K562 (cell line): ENCODE data around the gene PPP1R15B. TPM values are rescaled to one million over a fixed set of nuclear protein-coding genes. Genes with fewer than 3 reads are reported as not detected.

Source experiments
- ARNT ChIP-seq, 2 experiments: fragments of 450-650 bp; IDR thresholded peaks; 2 replicates each; pipeline ENCODE4 v1.6.1; 2016; ENCODE audit warnings: mild to moderate bottlenecking in 1 of 2
- FOXK2 ChIP-seq, 2 experiments: fragments of 450-650 bp; IDR thresholded peaks in 1 of 2; conservative IDR thresholded peaks in 1 of 2; 2 replicates each; pipeline ENCODE4 v1.6.1; 2016; ENCODE audit warnings: low read depth in 2 of 2, mild to moderate bottlenecking in 1 of 2
- HNRNPUL1 ChIP-seq: fragments of 200-400 bp; formaldehyde crosslinking; IDR thresholded peaks from 2 replicates; pipeline ENCODE4 v1.6.1; 2017; ENCODE audit warnings: low read length
- MBD2 ChIP-seq: sonication (generic); IDR thresholded peaks from 2 replicates; pipeline ENCODE4 v1.6.1; 2016; ENCODE audit warnings: low read depth, borderline replicate concordance
- MTA3 ChIP-seq: fragments of 450-650 bp; formaldehyde crosslinking; IDR thresholded peaks from 2 replicates; pipeline ENCODE4 v1.6.1; 2017; ENCODE audit warnings: mild to moderate bottlenecking, borderline replicate concordance
- NFRKB ChIP-seq: fragments of 450-650 bp; IDR thresholded peaks from 2 replicates; pipeline ENCODE4 v1.6.1; 2016; ENCODE audit warnings: low read depth
- SRSF3 ChIP-seq: fragments of 200-400 bp; formaldehyde crosslinking; IDR thresholded peaks from 2 replicates; pipeline ENCODE4 v1.6.1; 2016; ENCODE audit warnings: mild to moderate bottlenecking, low read length, moderate library complexity; ENCODE audit not compliant: insufficient read depth
- ZNF232 ChIP-seq: sonication (generic); formaldehyde crosslinking; IDR thresholded peaks from 2 replicates; pipeline ENCODE4 v1.8.0; 2022; ENCODE audit warnings: mild to moderate bottlenecking, missing genetic modification reagents
- ZNF431 ChIP-seq: sonication (generic); formaldehyde crosslinking; IDR thresholded peaks from 2 replicates; pipeline ENCODE4 v1.8.0; 2022; ENCODE audit warnings: mild to moderate bottlenecking, missing genetic modification reagents
- polyA plus RNA-seq, 8 experiments: library from polyadenylated mRNA; depleted of rRNA in 4 of 8; stranded (reverse) in 5 of 8; unstranded in 3 of 8; fragments of >200 nt; fragmentation: Nextera tagmentation in 2 of 8; fragmentation: Illumina TruSeq in 1 of 8; extraction: Ambion mirVana in 2 of 8; extraction: Trizol in 1 of 8; gene quantifications; 2 replicates each; pipeline versions ENCODE4 v1.2.1 to v1.2.3, GENCODE V29; 2011 to 2014; ENCODE audit warnings: inconsistent platforms in 1 of 8, missing spikeins in 1 of 8
- total RNA-seq, 7 experiments: library from RNA; depleted of rRNA in 6 of 7; stranded (reverse); fragments of >200 nt in 6 of 7; fragmentation: Illumina TruSeq in 2 of 7; extraction: Trizol in 2 of 7; gene quantifications; 2 replicates each; pipeline versions ENCODE4 v1.2.1 to v1.2.3, GENCODE V29; 2011 to 2021; ENCODE audit warnings: low replicate concordance in 1 of 7
- TF ChIP-seq, protein P1 (sequence below), 2 experiments: IDR thresholded peaks; 2 replicates each; pipeline ENCODE4 v1.6.1; 2012; ENCODE audit warnings: improper control_type of control experiment in 2 of 2, low read depth in 2 of 2, low read length in 2 of 2, borderline replicate concordance in 1 of 2
- TF ChIP-seq, protein P2 (sequence below): fragments of 250-450 bp; sonication (Bioruptor Pico); IDR thresholded peaks from 2 replicates; pipeline ENCODE4 v1.4.0; 2020; ENCODE audit warnings: mild to moderate bottlenecking
- TF ChIP-seq, protein P3 (sequence below): sonication (generic); formaldehyde crosslinking; IDR thresholded peaks from 2 replicates; pipeline ENCODE4 v1.8.1; 2023; ENCODE audit warnings: mild to moderate bottlenecking, missing genetic modification reagents, moderate library complexity
- TF ChIP-seq, protein P4 (sequence below): fragments of 250-450 bp; sonication (Bioruptor Pico); IDR thresholded peaks from 2 replicates; pipeline ENCODE4 v1.8.0; 2022; ENCODE audit warnings: moderate library complexity, mild to moderate bottlenecking, inconsistent platforms
- TF ChIP-seq, protein P5 (sequence below): fragments of 450-650 bp; formaldehyde crosslinking; IDR thresholded peaks from 2 replicates; pipeline ENCODE4 v1.4.0; 2020; ENCODE audit warnings: mild to moderate bottlenecking, moderate library complexity
- TF ChIP-seq, protein P6 (sequence below), 3 experiments: fragments of 200-800 bp in 1 of 3; sonication (Bioruptor generic) in 1 of 3; sonication (generic) in 1 of 3; formaldehyde crosslinking in 1 of 3; IDR thresholded peaks; 2 replicates each; pipeline versions ENCODE4 v1.6.1 to v1.8.0; 2016 to 2022; ENCODE audit warnings: mild to moderate bottlenecking in 2 of 3, missing compliant biosample characterization in 2 of 3, missing genetic modification characterization in 2 of 3, missing genetic modification reagents in 1 of 3

PPP1R15B gene
- total and polyA plus RNA-seq, 9 of the 15 experiments (the other 6 are each of a cell fraction or from before 2014, with no cell fraction given) = 17.0 to 48.1 (median 30.8) TPM

DNA sequence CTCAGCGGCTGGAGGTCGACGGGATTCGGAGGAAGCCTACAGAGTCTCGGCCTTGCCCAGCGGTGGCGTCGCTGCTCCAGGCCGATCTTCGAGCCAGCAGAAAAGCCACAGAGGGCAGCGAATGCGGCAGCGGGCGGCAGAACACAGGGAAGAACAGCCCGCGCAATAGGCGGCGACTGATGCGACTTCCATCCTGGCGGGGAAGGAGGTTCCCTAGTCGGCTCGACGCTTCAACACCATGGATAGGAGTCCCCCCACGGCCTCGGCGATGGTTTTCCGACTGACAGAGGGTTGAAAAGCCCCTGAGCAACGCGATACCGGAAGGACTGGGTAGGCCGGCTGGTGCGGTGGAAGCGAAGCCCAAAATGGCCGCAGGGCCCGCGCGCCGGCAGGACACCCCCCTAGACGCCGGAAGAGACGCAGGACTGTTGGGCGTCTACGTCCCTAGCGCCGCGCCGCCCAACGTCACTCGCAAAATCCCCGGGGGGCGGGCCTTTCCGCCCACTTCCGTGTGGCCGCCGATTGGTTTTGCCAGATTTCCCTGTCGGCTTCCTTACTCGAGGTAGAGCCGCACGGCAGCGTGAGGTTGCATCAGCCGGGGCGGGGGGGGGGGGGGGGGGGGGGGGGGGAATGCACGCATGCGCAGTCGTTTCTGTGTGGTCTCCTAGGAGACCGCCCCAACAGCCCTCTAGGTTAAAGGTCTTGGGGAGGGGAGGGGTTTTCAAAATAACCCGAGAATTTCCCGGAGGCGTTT lies at the start of gene PPP1R15B (continued):
- peak; percentile 96; the same call in 1 of the 2 replicates for TF ChIP-seq MTA3
- TF ChIP-seq, protein P1, sequence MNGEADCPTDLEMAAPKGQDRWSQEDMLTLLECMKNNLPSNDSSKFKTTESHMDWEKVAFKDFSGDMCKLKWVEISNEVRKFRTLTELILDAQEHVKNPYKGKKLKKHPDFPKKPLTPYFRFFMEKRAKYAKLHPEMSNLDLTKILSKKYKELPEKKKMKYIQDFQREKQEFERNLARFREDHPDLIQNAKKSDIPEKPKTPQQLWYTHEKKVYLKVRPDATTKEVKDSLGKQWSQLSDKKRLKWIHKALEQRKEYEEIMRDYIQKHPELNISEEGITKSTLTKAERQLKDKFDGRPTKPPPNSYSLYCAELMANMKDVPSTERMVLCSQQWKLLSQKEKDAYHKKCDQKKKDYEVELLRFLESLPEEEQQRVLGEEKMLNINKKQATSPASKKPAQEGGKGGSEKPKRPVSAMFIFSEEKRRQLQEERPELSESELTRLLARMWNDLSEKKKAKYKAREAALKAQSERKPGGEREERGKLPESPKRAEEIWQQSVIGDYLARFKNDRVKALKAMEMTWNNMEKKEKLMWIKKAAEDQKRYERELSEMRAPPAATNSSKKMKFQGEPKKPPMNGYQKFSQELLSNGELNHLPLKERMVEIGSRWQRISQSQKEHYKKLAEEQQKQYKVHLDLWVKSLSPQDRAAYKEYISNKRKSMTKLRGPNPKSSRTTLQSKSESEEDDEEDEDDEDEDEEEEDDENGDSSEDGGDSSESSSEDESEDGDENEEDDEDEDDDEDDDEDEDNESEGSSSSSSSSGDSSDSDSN (IDR thresholded peaks at IDR 0.05; ENCODE audit: borderline replicate concordance in 1 of 2, low read depth in 2 of 2, low read length in 2 of 2) = peak; percentile 20 to 93; a peak in 2 of 4 replicates
- TF ChIP-seq NFRKB = peak; percentile 99
- TF ChIP-seq, protein P2, sequence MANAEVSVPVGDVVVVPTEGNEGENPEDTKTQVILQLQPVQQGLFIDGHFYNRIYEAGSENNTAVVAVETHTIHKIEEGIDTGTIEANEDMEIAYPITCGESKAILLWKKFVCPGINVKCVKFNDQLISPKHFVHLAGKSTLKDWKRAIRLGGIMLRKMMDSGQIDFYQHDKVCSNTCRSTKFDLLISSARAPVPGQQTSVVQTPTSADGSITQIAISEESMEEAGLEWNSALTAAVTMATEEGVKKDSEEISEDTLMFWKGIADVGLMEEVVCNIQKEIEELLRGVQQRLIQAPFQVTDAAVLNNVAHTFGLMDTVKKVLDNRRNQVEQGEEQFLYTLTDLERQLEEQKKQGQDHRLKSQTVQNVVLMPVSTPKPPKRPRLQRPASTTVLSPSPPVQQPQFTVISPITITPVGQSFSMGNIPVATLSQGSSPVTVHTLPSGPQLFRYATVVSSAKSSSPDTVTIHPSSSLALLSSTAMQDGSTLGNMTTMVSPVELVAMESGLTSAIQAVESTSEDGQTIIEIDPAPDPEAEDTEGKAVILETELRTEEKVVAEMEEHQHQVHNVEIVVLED (CRISPR knock-in tag) = peak; percentile 98
- peak; percentile 72; the same call in 1 of the 2 replicates for TF ChIP-seq MBD2
- TF ChIP-seq, protein P3, sequence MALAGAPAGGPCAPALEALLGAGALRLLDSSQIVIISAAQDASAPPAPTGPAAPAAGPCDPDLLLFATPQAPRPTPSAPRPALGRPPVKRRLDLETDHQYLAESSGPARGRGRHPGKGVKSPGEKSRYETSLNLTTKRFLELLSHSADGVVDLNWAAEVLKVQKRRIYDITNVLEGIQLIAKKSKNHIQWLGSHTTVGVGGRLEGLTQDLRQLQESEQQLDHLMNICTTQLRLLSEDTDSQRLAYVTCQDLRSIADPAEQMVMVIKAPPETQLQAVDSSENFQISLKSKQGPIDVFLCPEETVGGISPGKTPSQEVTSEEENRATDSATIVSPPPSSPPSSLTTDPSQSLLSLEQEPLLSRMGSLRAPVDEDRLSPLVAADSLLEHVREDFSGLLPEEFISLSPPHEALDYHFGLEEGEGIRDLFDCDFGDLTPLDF (CRISPR knock-in tag) = 0 out of 2 replicates have a peak, but pooled peaks have one; percentile 30
- TF ChIP-seq ZNF232 (CRISPR knock-in tag) = 0 out of 2 replicates have a peak, but pooled peaks have one; percentile 13
- TF ChIP-seq SRSF3 = peak; percentile 68; the same call in 1 of the 2 replicates
- TF ChIP-seq ARNT (IDR thresholded peaks at IDR 0.05) = 0 out of 4 replicates have a peak, but pooled peaks of 1 of the 2 experiments have one; percentile 23
- TF ChIP-seq, protein P4, sequence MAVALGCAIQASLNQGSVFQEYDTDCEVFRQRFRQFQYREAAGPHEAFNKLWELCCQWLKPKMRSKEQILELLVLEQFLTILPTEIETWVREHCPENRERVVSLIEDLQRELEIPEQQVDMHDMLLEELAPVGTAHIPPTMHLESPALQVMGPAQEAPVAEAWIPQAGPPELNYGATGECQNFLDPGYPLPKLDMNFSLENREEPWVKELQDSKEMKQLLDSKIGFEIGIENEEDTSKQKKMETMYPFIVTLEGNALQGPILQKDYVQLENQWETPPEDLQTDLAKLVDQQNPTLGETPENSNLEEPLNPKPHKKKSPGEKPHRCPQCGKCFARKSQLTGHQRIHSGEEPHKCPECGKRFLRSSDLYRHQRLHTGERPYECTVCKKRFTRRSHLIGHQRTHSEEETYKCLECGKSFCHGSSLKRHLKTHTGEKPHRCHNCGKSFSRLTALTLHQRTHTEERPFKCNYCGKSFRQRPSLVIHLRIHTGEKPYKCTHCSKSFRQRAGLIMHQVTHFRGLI = no peak
- TF ChIP-seq ZNF431 (CRISPR knock-in tag) = no peak
- TF ChIP-seq HNRNPUL1 = no peak
- TF ChIP-seq, protein P5, sequence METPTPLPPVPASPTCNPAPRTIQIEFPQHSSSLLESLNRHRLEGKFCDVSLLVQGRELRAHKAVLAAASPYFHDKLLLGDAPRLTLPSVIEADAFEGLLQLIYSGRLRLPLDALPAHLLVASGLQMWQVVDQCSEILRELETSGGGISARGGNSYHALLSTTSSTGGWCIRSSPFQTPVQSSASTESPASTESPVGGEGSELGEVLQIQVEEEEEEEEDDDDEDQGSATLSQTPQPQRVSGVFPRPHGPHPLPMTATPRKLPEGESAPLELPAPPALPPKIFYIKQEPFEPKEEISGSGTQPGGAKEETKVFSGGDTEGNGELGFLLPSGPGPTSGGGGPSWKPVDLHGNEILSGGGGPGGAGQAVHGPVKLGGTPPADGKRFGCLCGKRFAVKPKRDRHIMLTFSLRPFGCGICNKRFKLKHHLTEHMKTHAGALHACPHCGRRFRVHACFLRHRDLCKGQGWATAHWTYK (CRISPR knock-in tag) = peak; percentile 73; the same call in 1 of the 2 replicates
- TF ChIP-seq FOXK2 (conservative IDR thresholded peaks at IDR 0.05 in 1 of 2, IDR thresholded peaks at IDR 0.05 in 1 of 2; ENCODE audit: low read depth in 2 of 2) = peak in 1 of 2 experiments; percentile 56; a peak in 2 of 4 replicates
- TF ChIP-seq, protein P6, sequence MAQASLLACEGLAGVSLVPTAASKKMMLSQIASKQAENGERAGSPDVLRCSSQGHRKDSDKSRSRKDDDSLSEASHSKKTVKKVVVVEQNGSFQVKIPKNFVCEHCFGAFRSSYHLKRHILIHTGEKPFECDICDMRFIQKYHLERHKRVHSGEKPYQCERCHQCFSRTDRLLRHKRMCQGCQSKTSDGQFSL (CRISPR knock-in tag; IDR thresholded peaks at IDR 0.05) = peak; percentile 98
- TF ChIP-seq, protein P6 (tag; IDR thresholded peaks at IDR 0.05) = peak in 1 of 2 experiments; percentile 100; a peak in 2 of 4 replicates
